Umbilical cord (tissue), 2 donors: ENCODE results near the gene CHMP5. TPM values are rescaled to one million over a fixed set of nuclear protein-coding genes. Genes with fewer than 3 reads are reported as not detected.
A peak's percentile ranks its signal among the peaks of the same experiment; 100 is the strongest.

ENCODE experiments used
- DNase-seq: peaks from one replicate; pipeline ENCODE4 v3.0.0-alpha.2; 2015; ENCODE audit warnings: low spot score
- total RNA-seq: library from RNA; depleted of rRNA; stranded (reverse); fragments of >200 nt; gene quantifications from one replicate; pipeline ENCODE4 v1.2.3, GENCODE V29; 2014; ENCODE audit warnings: low replicate concordance; ENCODE audit not compliant: insufficient read depth

The CHMP5 gene
- total RNA-seq, 1 donor from 2014 or later, result 73.9 TPM

- no peak for DNase-seq
Observed at GRCh38 chr9:33273266-33273971, 8.6 kb downstream of the CHMP5 start.

GRCh38 chr9:33273972-33274328 is 9.1 kb downstream of the CHMP5 start:
- DNase-seq, result no peak

GRCh38 chr9:33277484-33277883 is 12.6 kb downstream of the CHMP5 start:
- DNase-seq, result no peak

GRCh38 chr9:33285502-33285901 is 20.7 kb downstream of the CHMP5 start:
- no peak for DNase-seq

- peak; percentile 81 for DNase-seq
Observed at GRCh38 chr9:33287087-33287490, 22.2 kb downstream of the CHMP5 start.

GRCh38 chr9:33288235-33288634 is 23.4 kb downstream of the CHMP5 start:
- DNase-seq, result no peak

- DNase-seq, result no peak
Observed at GRCh38 chr9:33288828-33289483, 24.1 kb downstream of the CHMP5 start.

GRCh38 chr9:33289496-33289895 is 24.6 kb downstream of the CHMP5 start:
- no peak for DNase-seq

- no peak for DNase-seq
Observed at GRCh38 chr9:33289936-33290246, 25.0 kb downstream of the CHMP5 start.

GRCh38 chr9:33290247-33291030 is 25.6 kb downstream of the CHMP5 start, which contains the start of gene NFX1:
TSS of gene NFX1 (plus strand) at chr9:33290516. CDS start at chr9:33290573, 57 bp downstream.
- peak; percentile 99 for DNase-seq

GRCh38 chr9:33291031-33291397 is 26.2 kb downstream of the CHMP5 start:
- no peak for DNase-seq

- no peak for DNase-seq
Observed at GRCh38 chr9:33291901-33292300, 27.1 kb downstream of the CHMP5 start.

GRCh38 chr9:33293782-33294181 is 28.9 kb downstream of the CHMP5 start:
- DNase-seq, result no peak

- no peak for DNase-seq
Observed at GRCh38 chr9:33294670-33295432, 30.0 kb downstream of the CHMP5 start.

- DNase-seq, result no peak
Observed at GRCh38 chr9:33295571-33295970, 30.7 kb downstream of the CHMP5 start.

- DNase-seq, result peak; percentile 49
Observed at GRCh38 chr9:33297432-33297831, 32.6 kb downstream of the CHMP5 start.

- no peak for DNase-seq
Observed at GRCh38 chr9:33300546-33300945, 35.7 kb downstream of the CHMP5 start.

GRCh38 chr9:33304362-33304761 is 39.5 kb downstream of the CHMP5 start:
- no peak for DNase-seq

- no peak for DNase-seq
Observed at GRCh38 chr9:33306037-33306436, 41.2 kb downstream of the CHMP5 start.

GRCh38 chr9:33307067-33307466 is 42.2 kb downstream of the CHMP5 start:
- DNase-seq, result no peak

GRCh38 chr9:33309903-33310302 is 45.1 kb downstream of the CHMP5 start:
- no peak for DNase-seq

- DNase-seq, result no peak
Observed at GRCh38 chr9:33310748-33311147, 45.9 kb downstream of the CHMP5 start.
